GM23338 (cell line): Measurements from ENCODE around the gene TMSB15C. TPM values are rescaled to one million over a fixed set of nuclear protein-coding genes. Genes with fewer than 3 reads are reported as not detected.
"Not testable (repeated sequence)": the region's sequence is repeated elsewhere in the genome, so short reads cannot be mapped to it uniquely, and the experiment has no call there.

ENCODE experiments used
- ATAC-seq: fragments of 200-7000 bp; cut with Tn5 transposase; 3 replicates; pipeline ENCODE4 v1.9.1; 2020
- DNase-seq: peaks from one replicate; pipeline ENCODE4 v3.0.0-alpha.2; 2015; ENCODE audit warnings: low spot score
- H2AFZ ChIP-seq: fragments of 200-600 bp; sonication (generic); 2 replicates; pipeline ENCODE4 v1.8.0; 2016; ENCODE audit warnings: antibody characterized with exemption, mild to moderate bottlenecking, moderate library complexity
- H3F3A ChIP-seq: fragments of 200-600 bp; sonication (generic); replicated peaks from 2 replicates; pipeline ENCODE4 v1.8.0; 2017; ENCODE audit warnings: antibody characterized with exemption, mixed run types, low read depth
- H3K27ac ChIP-seq: fragments of 200-600 bp; sonication (generic); 2 replicates; pipeline ENCODE4 v1.6.1; 2016; ENCODE audit warnings: low read depth
- H3K27me3 ChIP-seq: fragments of 200-600 bp; sonication (generic); 2 replicates; pipeline ENCODE4 v1.8.0; 2016; ENCODE audit warnings: mild to moderate bottlenecking, mixed run types, moderate library complexity; ENCODE audit not compliant: insufficient read depth
- H3K36me3 ChIP-seq: fragments of 200-600 bp; sonication (generic); 2 replicates; pipeline ENCODE4 v1.8.0; 2016; ENCODE audit warnings: mild to moderate bottlenecking; ENCODE audit not compliant: insufficient read depth
- H3K4me1 ChIP-seq: fragments of 200-600 bp; sonication (generic); 2 replicates; pipeline ENCODE4 v1.8.0; 2016; ENCODE audit warnings: mild to moderate bottlenecking, moderate library complexity; ENCODE audit not compliant: insufficient read depth
- H3K4me2 ChIP-seq: fragments of 200-600 bp; sonication (generic); 2 replicates; pipeline ENCODE4 v1.7.1; 2017; ENCODE audit warnings: mixed run types
- H3K4me3 ChIP-seq: fragments of 200-600 bp; sonication (generic); 2 replicates; pipeline ENCODE4 v1.6.1; 2016; ENCODE audit warnings: mixed run types
- H3K79me2 ChIP-seq: fragments of 200-600 bp; sonication (generic); replicated peaks from 2 replicates; pipeline ENCODE4 v1.8.0; 2017; ENCODE audit warnings: mild to moderate bottlenecking; ENCODE audit not compliant: insufficient read depth
- H3K9me2 ChIP-seq: fragments of 200-600 bp; sonication (generic); 2 replicates; pipeline ENCODE4 v1.8.0; 2017; ENCODE audit not compliant: insufficient read depth
- H4K20me1 ChIP-seq: fragments of 200-600 bp; sonication (generic); replicated peaks from 2 replicates; pipeline ENCODE4 v1.8.0; 2017; ENCODE audit warnings: mild to moderate bottlenecking; ENCODE audit not compliant: insufficient read depth
- H3K27ac Mint-ChIP-seq: 2 replicates; pipeline ENCODE4 v1.8.0; 2020; ENCODE audit warnings: inconsistent platforms, mild to moderate bottlenecking, moderate library complexity, mixed read lengths
- H3K27me3 Mint-ChIP-seq: 3 replicates; pipeline ENCODE4 v1.8.0; 2022; ENCODE audit warnings: low read depth, mild to moderate bottlenecking, moderate library complexity, mixed read lengths, inconsistent platforms; ENCODE audit not compliant: insufficient read depth, poor library complexity
- H3K36me3 Mint-ChIP-seq: 3 replicates; pipeline ENCODE4 v1.8.0; 2021; ENCODE audit warnings: low read depth, mild to moderate bottlenecking, inconsistent platforms, moderate library complexity, mixed read lengths
- H3K4me1 Mint-ChIP-seq: 3 replicates; pipeline ENCODE4 v1.8.0; 2020; ENCODE audit warnings: mild to moderate bottlenecking, inconsistent platforms, mixed read lengths
- H3K4me3 Mint-ChIP-seq: 3 replicates; pipeline ENCODE4 v1.8.0; 2021; ENCODE audit warnings: moderate library complexity, mild to moderate bottlenecking, inconsistent platforms, mixed read lengths
- H3K9me3 Mint-ChIP-seq: 3 replicates; pipeline ENCODE4 v1.8.0; 2020; ENCODE audit warnings: moderate library complexity, mild to moderate bottlenecking, inconsistent platforms, mixed read lengths
- CREB1 ChIP-seq: fragments of 250-450 bp; sonication (Bioruptor Pico); IDR thresholded peaks from 2 replicates; pipeline ENCODE4 v1.5.0; 2020; ENCODE audit warnings: low read depth, mild to moderate bottlenecking, moderate library complexity
- CTCF ChIP-seq, 2 experiments: fragments of 200-600 bp in 1 of 2; sonication (generic) in 1 of 2; conservative IDR thresholded peaks; 2 replicates each; pipeline versions ENCODE4 v1.5.1 to v1.6.1; 2016 to 2017; ENCODE audit warnings: antibody characterized with exemption in 2 of 2, low read depth in 2 of 2, mild to moderate bottlenecking in 2 of 2, moderate library complexity in 1 of 2
- ETS1 ChIP-seq: IDR thresholded peaks from 2 replicates; pipeline ENCODE4 v1.6.1; 2016; ENCODE audit warnings: antibody characterized with exemption
- EZH2 ChIP-seq: fragments of 200-600 bp; sonication (generic); IDR thresholded peaks from one replicate; pipeline ENCODE4 v1.8.0; 2017; ENCODE audit warnings: antibody characterized with exemption, mild to moderate bottlenecking, low read depth; ENCODE audit not compliant: unreplicated experiment
- EZH2phosphoT487 ChIP-seq: fragments of 200-600 bp; sonication (generic); IDR thresholded peaks from one replicate; pipeline ENCODE4 v1.8.1; 2018; ENCODE audit warnings: antibody characterized with exemption; ENCODE audit not compliant: unreplicated experiment
- JUNB ChIP-seq: IDR thresholded peaks from one replicate; pipeline ENCODE4 v1.6.1; 2016; ENCODE audit warnings: antibody characterized with exemption; ENCODE audit not compliant: unreplicated experiment
- POLR2AphosphoS5 ChIP-seq: IDR thresholded peaks from 2 replicates; pipeline ENCODE4 v1.6.1; 2016; ENCODE audit warnings: antibody characterized with exemption, low read depth
- REST ChIP-seq: IDR thresholded peaks from one replicate; pipeline ENCODE4 v1.6.1; 2018; ENCODE audit warnings: antibody characterized with exemption; ENCODE audit not compliant: unreplicated experiment
- ZNF114 ChIP-seq: fragments of 250-450 bp; sonication (Bioruptor Pico); IDR thresholded peaks from 2 replicates; pipeline ENCODE4 v1.5.0; 2020; ENCODE audit warnings: mild to moderate bottlenecking, moderate library complexity
- polyA plus RNA-seq: library from polyadenylated mRNA; unstranded; fragments of >200 nt; fragmentation: Nextera tagmentation; extraction: Ambion mirVana; gene quantifications from 2 replicates; pipeline ENCODE4 v1.2.1, GENCODE V29; 2016
- total RNA-seq: library from RNA; depleted of rRNA; stranded (reverse); fragments of >200 nt; shearing (Covaris generic); gene quantifications from 2 replicates; pipeline ENCODE4 v1.2.3, GENCODE V29; 2014

Gene TMSB15C
- total and polyA plus RNA-seq, 2 experiments from 2014 or later, result 1.1 to 3.9 TPM

GRCh38 chrX:104112326-104112951 is 36.4 kb upstream of the TMSB15C start, which contains the start of gene ZCCHC18:
ZCCHC18 (plus strand) TSS chrX:104112523; CDS start chrX:104114112, 1,589 bp downstream.
- peaks cover 6% of the 10 kb centered on the region for H3K4me1 ChIP-seq
- H4K20me1 ChIP-seq, result no peaks in the 10 kb centered on the region; the same call in 1 of the 2 replicates
- no peaks in the 10 kb centered on the region for H3F3A ChIP-seq
- H3K36me3 Mint-ChIP-seq, result no peaks in the 10 kb centered on the region
- peak; percentile 53; the same call in 1 of the 2 replicates for TF ChIP-seq POLR2AphosphoS5
- peak; percentile 54; the same call in 1 of the 2 replicates for TF ChIP-seq CREB1 (CRISPR knock-in tag)
- TF ChIP-seq JUNB, result no peak
- peak within 1 kb of the TSS; percentile 88 for H3K4me3 Mint-ChIP-seq
- no peaks in the 10 kb centered on the region for H3K9me3 Mint-ChIP-seq
- H3K27me3 ChIP-seq, result no peaks in the 10 kb centered on the region
- ATAC-seq, result peak; percentile 87
- H3K27me3 Mint-ChIP-seq, result peaks cover 8% of the 10 kb centered on the region
- H3K79me2 ChIP-seq, result no peaks in the 10 kb centered on the region
- peak within 1 kb of the TSS; percentile 84 for H3K4me2 ChIP-seq
- no peaks in the 10 kb centered on the region for H3K9me2 ChIP-seq
- H2AFZ ChIP-seq, result peak within 1 kb of the TSS; percentile 86
- peaks cover 20% of the 10 kb centered on the region; the same call in 2 of the 3 replicates for H3K4me1 Mint-ChIP-seq
- H3K27ac ChIP-seq, result no peak within 1 kb of the TSS
- no peak within 1 kb of the TSS for H3K27ac Mint-ChIP-seq
- peak; percentile 82 for DNase-seq
- H3K4me3 ChIP-seq, result peak within 1 kb of the TSS; percentile 71
- H3K36me3 ChIP-seq, result no peaks in the 10 kb centered on the region

GRCh38 chrX:104110491-104111240 is 34.6 kb upstream of the TMSB15C start:
- not testable (repeated sequence) for H3K27me3 Mint-ChIP-seq, H3K79me2 ChIP-seq, H3K4me3 Mint-ChIP-seq, ATAC-seq, H3K4me3 ChIP-seq, H3K36me3 Mint-ChIP-seq, H2AFZ ChIP-seq, H3K27ac ChIP-seq, H3K4me2 ChIP-seq, H3K27me3 ChIP-seq, H3K9me2 ChIP-seq, H3K36me3 ChIP-seq, H3K27ac Mint-ChIP-seq, H3F3A ChIP-seq, H3K9me3 Mint-ChIP-seq, H4K20me1 ChIP-seq, DNase-seq, H3K4me1 ChIP-seq
- H3K4me1 Mint-ChIP-seq, result peaks cover 20% of the 10 kb centered on the region; the same call in 2 of the 3 replicates

- Mint-ChIP-seq H3K36me3 (no peaks in the 10 kb centered on the region), H3K4me3 (no peak overlapping the region), H3K27me3 (peaks cover 6% of the 10 kb centered on the region), H3K4me1 (peaks cover 12% of the 10 kb centered on the region; the same call in 2 of the 3 replicates), H3K9me3 (no peaks in the 10 kb centered on the region), H3K27ac (no peak overlapping the region)
- Histone ChIP-seq H3K27ac (no peak overlapping the region), H3K4me2 (no peak overlapping the region), H3F3A (no peaks in the 10 kb centered on the region), H3K79me2 (no peaks in the 10 kb centered on the region), H3K27me3 (no peaks in the 10 kb centered on the region), H3K36me3 (no peaks in the 10 kb centered on the region), H3K4me3 (no peak overlapping the region), H4K20me1 (no peaks in the 10 kb centered on the region; the same call in 1 of the 2 replicates), H3K9me2 (no peaks in the 10 kb centered on the region), H2AFZ (no peak overlapping the region), H3K4me1 (peaks cover 5% of the 10 kb centered on the region)
- DNase-seq (no peak), ATAC-seq (no peak)
- TF ChIP-seq EZH2 (no peak), ETS1 (no peak), EZH2phosphoT487 (no peak), CTCF (conservative IDR thresholded peaks at IDR 0.05; ENCODE audit: low read depth in 2 of 2) (no peak), POLR2AphosphoS5 (no peak), ZNF114 (CRISPR knock-in tag) (no peak), CREB1 (CRISPR knock-in tag) (no peak), REST (no peak), JUNB (no peak)
Measured at GRCh38 chrX:104108955-104109354, 32.9 kb upstream of the TMSB15C start.
